Raji (cell line): ENCODE data around the gene ZNF281.

Experiments used
- POLR2A ChIP-seq: IDR thresholded peaks from 2 replicates; pipeline ENCODE4 v1.6.1; 2011; ENCODE audit warnings: low read depth, low read length, control low read depth; ENCODE audit not compliant: insufficient read depth

The ZNF281 gene

DNA sequence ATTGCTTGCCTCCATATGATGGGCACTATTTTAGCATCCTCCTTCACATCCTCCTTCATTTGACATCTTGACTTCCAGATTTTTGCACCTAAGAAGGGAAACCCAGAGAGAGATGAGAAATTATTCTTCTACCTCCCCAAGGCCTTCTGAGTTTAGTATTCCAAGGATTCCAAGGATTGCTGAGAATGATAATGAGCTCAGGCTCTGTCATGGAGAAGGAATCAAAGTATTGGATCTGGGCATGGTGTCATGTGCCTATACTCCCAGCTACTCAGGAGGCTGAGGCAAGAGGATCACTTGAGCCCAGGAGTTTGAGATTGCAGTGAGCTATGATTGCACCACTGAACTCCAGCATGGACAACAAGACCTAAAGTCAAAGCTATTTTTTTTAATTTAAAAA lies 26.6 kb upstream of the ZNF281 start:
- no peak for TF ChIP-seq POLR2A

DNA sequence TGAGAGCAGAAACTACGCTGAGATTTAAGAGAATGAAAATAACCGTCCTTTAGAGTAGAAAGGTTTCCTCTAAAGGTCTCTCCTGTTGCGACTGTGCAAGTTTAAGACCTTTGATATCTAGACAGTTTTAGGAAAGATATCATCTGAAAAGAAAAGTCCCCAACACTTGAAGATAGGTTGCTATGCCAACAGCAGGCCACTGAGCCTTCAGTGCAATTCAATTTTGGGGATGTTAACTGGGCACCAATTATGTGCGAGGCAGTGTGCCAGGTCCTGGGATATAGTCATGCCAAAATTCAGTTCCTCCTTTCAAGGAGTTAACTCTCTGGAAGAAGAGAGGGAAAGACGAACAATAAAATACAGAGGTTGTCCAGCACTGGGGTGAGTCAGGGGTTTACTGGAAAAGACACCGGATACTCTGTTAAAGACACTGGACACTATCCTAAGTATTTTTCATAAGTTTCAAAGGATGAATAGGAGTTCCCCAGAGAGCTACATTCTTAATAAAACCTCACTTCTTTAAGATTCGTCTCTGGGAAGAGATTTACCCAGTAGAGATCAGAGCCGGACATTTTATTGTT lies 25.5 kb upstream of the ZNF281 start:
- TF ChIP-seq POLR2A, result no peak

DNA sequence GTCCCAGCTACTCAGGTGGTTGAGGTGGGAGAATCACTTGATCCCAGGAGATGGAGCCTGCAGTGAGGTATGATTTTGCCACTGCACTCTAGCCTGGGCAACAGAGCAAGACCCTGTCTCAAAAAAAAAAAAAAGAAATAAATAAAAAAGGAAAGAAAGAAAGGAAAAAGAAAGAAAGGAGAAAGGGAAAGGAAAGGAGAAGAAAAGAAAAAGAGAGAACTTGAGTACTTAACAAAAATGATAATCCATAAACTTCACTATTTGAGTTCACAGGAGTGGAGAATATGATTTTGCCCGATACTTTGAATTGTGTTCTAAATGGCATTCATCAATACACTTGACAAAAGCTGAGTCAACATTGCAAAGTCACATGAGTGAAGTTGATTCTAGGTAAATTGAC lies 23.8 kb upstream of the ZNF281 start:
- TF ChIP-seq POLR2A, result no peak

DNA sequence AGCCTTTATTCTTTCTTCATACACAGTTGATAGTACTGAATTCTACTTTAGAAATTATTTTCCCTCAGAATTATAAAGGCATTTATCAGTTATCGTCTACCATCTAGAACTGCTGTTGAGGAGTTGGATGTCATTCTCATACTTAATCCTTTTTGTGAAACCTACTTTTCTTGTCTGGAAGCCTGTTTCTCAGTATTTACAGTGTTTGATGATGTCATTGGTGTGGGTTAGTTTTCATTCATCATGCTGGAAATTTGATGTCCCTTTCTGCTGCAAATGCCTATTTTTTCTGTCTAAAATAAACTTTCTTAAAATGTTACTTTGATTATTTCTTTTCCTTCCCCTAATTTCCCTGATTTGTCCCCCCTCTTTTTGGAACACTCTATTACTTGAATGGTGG lies 22.8 kb upstream of the ZNF281 start:
- TF ChIP-seq POLR2A, result no peak

DNA sequence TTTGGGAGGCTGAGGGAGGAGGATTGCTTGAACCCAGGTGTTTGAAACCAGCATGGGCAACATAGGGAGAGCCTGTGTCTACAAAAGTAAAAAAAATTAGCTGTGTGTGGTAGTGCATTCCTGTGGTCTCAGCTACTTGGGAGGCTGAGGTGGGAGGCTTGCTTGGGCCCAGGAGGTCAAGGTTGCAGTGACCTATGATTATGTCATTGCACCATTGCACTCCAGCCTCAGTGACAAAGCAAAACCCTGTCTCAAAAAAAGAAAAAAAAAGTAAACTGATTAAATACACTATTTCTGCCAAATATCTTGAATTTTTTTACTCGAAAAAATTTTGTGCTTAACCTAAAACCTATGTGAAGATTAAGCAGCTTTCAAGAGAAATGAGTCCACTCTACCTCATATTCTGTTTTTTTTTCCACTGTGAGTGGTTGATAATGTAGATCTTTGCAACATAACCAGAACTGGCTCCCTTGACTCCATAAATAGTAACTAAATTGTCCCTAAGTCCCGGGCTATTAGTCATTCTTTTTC lies 19.4 kb upstream of the ZNF281 start:
- no peak for TF ChIP-seq POLR2A

DNA sequence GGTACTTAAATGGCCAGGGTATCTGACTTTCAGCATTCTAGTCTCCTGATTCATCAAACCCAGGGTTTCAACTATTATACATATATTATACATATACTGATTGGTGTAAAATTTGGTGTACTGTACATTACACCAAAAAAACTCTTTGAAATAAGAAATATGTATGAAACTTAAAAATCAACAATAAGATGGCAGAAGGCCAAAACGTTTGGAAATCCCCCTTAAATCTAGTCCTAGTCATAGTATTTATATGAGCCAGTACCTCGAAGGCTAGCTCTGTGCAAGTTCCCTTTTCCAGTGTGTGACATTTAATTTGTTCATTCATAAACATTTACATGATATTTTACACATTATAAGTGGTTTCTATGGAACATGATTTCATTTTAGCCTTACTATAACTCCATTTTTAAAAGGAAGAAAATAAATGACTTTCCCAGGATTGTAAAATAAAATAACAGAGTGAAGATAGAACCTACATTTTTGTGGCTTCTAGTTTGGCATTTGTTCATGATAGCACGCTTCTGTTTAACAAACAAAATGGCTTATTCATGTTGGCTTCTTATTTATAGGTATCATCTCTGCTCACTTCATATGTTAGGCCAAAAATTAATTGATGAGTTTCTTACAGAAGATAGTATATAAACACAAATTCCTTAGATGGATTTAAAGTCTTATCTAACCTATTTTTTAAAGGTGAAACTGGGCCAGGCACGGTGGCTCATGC lies 18.8 kb upstream of the ZNF281 start:
- no peak for TF ChIP-seq POLR2A

DNA sequence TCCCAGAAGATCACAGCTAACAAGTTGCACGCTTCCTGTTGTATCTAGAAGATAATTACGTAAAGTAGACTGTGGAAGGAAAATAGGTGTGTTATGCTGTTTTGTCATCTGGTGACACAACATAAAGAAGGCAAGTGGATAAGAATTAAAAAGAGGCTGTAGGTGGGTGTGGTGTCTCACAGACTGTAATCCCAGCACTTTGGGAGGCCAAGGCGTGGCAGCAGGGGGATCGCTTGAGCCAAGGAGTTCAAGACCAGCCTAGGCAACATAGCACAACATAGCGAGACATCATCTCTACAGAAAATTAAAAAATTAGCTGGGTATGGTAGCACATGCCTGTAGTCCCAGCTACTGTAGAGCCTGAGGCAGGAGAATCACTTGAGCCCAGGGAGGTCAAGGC lies 17.9 kb upstream of the ZNF281 start:
- no peak for TF ChIP-seq POLR2A

DNA sequence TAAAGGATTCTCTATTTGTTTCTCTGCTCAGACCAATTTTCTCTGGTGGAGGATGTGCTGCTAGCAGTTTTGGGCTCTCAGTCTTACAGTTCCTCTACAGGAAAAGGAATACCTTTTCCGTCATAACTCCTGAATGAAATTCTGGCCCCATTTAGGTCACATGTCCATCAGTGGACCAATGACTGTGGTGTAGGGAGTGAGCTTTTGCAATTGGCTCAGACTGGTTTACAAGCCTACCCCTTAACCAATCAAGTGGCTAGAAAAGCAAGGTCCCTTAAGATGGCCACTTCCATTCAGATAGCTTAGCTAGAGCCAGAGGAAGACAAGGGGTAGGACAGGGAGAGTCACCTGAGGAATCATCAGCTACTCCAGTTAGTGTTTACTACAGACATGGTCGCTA lies 16.4 kb upstream of the ZNF281 start:
- TF ChIP-seq POLR2A, result no peak

DNA sequence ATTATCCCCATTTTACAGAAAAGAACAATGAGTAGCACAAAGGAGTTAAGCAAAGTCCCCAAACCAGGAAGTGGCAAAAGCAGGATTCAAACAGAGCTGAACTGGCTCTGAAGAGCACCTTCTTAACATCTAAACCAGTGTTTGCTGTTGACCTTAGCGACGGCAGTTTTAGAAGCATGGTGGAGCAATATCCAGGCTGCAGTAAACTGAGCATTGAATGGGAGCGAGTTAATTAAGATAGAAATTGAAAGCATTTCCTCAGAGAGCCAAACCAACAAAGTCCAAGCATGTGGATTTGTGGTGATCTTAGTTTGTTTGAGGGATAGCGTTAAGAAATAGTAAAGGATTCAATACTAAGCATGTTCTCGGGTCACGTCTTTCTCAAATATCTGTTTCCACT lies 13.4 kb upstream of the ZNF281 start:
- no peak for TF ChIP-seq POLR2A

DNA sequence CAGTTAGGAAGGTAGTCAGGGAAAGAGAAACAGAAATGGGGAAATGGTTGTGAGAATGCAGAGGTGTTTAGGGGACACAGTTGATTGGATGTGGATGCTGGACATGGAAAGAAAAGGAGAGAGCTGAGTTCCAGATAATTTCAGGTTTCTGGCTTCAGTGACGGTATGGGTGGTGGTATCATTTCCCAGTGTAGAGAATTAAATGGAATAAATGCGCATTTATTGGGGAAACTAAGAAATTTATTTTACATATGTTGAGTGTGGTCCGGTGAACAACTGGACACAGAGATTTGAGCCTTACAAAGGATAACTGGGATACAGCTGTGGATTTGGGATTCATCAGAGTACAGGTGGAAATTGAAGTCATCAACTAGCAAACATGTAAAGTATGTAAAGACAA lies 12.4 kb upstream of the ZNF281 start:
- TF ChIP-seq POLR2A, result no peak

DNA sequence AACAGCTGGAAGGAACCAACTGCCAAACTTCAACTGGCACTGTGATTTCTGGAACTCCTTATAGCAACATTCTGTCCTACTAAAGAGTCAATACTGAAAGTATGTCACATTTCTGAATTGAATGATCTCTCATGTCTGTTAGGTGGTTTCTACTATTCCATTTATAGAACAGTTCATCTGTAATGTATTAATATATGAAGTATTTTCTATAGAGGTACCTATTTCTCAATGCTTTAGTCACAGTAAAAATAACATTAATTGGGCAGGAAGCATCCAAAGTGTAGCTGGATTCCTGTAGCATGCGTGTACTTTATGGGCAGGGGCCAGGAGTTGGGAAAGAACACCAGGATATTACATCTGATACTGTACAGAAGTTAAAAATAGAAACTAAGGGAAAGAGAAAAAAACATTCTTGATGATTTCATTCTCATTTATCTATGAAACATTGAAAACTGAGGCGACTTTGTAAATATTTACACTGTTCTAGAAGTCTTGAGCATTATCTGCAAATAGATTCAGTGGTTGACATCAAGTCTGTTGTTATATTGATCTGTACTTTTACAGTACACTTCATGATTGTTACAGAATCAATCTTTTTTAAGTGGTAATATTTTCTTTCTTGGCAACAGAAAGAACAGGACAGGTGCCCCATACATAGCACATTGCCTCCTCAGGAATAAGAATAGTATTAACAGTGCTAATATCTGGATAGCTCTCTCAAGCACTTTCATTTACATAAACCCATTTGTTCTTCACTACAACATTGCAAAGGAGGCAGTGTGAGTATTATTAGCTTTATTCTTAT lies 6.2 kb upstream of the ZNF281 start:
- TF ChIP-seq POLR2A, result no peak

DNA sequence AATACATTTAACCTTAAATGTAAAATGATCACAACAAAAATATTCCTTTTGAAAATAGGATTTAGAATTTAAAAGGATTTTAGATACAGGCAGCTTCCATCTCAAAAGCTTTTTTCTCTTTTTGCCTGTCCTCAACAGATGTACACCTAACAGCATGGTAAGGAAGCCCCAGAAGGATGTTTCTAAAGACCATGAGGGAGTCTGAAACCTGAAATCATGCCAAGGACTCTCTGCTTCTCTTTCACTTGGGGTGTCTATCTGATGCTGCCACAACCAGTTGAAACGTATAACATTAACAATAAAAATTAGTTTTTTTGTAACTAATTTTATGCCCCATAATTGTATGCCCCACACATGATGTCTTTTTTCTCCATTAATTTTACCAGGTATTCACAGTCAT lies 5.4 kb upstream of the ZNF281 start:
- no peak for TF ChIP-seq POLR2A

DNA sequence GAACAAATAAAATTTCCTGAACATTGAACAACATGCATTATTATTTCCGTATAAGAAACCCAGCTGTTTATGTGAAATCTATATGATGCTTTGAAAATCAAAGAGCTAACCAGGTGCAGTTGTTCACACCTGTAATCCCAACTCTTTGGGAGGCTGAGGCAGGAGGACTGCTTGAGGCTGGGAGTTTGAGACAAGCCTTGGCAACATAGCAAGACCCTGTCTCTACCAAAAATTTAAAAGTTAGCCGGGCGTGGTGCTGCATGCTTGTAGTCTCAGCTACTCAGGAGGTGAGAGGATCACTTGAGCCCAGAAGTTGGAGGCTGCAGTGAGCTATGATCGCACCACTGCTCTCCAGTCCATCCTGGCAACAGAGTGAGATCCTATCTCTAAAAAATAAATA lies 4.8 kb upstream of the ZNF281 start:
- TF ChIP-seq POLR2A, result no peak

DNA sequence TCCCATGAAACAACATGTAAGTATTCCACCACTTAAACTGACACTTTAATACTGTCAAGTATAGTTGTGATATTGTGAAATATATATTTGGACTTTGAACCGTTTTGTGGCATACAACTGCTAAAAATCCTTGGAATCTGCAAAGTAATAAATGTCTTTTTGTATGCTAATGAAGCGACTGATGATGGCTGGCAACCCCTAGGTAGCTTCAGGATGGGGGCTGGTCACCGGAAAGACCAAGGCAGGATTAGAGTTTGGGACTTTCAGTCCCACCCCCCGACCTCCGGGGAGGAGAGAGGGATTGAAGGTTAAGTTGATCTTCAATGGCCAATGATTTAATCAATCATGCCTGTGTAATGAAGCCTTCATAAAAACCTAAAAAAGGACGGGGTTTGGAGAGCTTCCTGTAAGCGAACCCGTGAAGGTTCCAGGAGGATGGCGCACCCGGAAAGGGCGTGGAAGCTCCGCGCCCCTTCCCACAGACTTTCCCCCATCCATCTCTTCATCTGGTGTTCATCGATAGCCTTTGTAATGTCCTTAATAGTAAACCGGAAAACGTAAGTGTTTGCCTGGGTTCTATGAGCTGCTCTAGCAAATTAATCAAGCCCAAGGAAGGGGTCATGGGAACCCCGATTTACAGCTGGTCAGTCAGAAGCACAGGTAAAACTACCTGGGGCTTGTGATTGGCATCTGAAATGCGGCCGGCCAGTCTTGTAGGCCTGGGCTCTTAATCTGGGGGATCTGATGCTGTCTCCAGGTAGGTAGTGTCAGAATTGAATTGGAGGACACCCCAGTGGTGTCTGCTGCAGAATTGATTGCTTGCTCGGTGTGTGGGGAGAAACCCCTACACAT lies 1.8 kb upstream of the ZNF281 start:
- TF ChIP-seq POLR2A, result no peak

DNA sequence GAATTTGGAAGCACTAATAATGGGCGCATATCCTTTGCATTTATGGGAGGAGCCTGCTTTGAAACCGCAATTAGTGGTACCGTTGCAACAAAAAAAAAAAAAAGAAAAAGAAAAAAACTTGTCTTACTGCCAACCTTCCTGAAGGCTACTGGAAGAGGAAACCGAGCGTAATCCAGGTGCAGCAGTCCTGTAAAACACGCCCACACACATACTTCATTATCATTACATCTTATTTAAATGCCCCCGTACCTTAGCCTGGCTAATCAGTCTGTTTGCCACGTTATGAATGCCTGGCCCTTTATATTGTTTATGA lies 686 bp upstream of the ZNF281 start:
- no peak for TF ChIP-seq POLR2A
